22Rv1 (cell line): ENCODE data around the gene BCAT1.

ENCODE experiments used
- ZFX ChIP-seq: fragments of 450-650 bp; IDR thresholded peaks from 2 replicates; pipeline ENCODE4 v1.6.1; 2017; ENCODE audit warnings: antibody characterized with exemption, borderline replicate concordance
- TF ChIP-seq, protein P1 (sequence below): fragments of 450-650 bp; IDR thresholded peaks from 2 replicates; pipeline ENCODE4 v1.5.1; 2017; ENCODE audit warnings: mild to moderate bottlenecking

DNA sequence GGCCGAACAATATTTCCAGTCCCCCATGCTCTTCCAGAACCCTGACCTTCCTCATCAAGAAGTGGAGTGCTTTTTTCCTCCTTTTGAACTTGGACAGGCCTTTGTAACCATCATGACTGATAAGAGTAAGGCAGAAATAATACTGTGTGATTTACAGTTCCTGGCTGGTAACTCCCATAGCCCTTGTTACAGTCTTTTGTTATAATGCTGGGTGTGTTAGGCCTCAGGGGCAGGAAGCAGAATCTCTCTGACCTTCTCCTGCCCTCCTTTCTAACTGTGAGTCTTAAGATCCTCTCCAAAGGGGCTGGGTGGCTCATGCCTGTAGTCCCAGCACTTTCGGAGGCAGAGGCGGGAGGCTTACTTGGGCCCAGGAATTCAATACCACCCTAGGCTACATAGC, 59.5 kb downstream of the BCAT1 start:
- TF ChIP-seq, protein P1, sequence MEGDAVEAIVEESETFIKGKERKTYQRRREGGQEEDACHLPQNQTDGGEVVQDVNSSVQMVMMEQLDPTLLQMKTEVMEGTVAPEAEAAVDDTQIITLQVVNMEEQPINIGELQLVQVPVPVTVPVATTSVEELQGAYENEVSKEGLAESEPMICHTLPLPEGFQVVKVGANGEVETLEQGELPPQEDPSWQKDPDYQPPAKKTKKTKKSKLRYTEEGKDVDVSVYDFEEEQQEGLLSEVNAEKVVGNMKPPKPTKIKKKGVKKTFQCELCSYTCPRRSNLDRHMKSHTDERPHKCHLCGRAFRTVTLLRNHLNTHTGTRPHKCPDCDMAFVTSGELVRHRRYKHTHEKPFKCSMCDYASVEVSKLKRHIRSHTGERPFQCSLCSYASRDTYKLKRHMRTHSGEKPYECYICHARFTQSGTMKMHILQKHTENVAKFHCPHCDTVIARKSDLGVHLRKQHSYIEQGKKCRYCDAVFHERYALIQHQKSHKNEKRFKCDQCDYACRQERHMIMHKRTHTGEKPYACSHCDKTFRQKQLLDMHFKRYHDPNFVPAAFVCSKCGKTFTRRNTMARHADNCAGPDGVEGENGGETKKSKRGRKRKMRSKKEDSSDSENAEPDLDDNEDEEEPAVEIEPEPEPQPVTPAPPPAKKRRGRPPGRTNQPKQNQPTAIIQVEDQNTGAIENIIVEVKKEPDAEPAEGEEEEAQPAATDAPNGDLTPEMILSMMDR = no peak
- TF ChIP-seq ZFX = no peak
